Measurements from ENCODE around the gene STPG1.

GRCh38 chr1:24374891-24375786 is 38.4 kb downstream of the STPG1 start:
- TF ChIP-seq CTCF (IDR thresholded peaks at IDR 0.05): no peak
- TF ChIP-seq POLR2A (IDR thresholded peaks at IDR 0.05): no peak

Measured in testis (tissue), 2 donors.